ENCODE data around the gene SH3D19.

Gene SH3D19

GRCh38 chr4:151074416-151074916 is 250.9 kb downstream of the SH3D19 start:
- TF ChIP-seq CTCF (IDR thresholded peaks at IDR 0.05; ENCODE audit: insufficient read depth, low read depth, low read length, missing control alignments) = no peak
- no peak overlapping the region for H3K4me3 ChIP-seq (ENCODE audit: low read length)
- DNase-seq (ENCODE audit: low read depth) = no peak
